ENCODE measurements around the gene GARS1. TPM values are rescaled to one million over a fixed set of nuclear protein-coding genes. Genes with fewer than 3 reads are reported as not detected.

The GARS1 gene
- total RNA-seq, 1 donor from 2014 or later: 517 TPM

GRCh38 chr7:30552330-30552729 lies 42.3 kb upstream of the GARS1 start:
- H4K20me1 ChIP-seq (ENCODE audit: insufficient read depth, low read length): no peaks in the 10 kb centered on the region
- no peak for TF ChIP-seq EZH2 (IDR thresholded peaks at IDR 0.05; ENCODE audit: insufficient read depth, low read length)
- no peak for TF ChIP-seq CTCF (IDR thresholded peaks at IDR 0.05; ENCODE audit: insufficient read depth, low read depth, low read length)
- no peak overlapping the region for H3K4me3 ChIP-seq (ENCODE audit: insufficient read depth, low read depth, low read length)
- H3K36me3 Mint-ChIP-seq (ENCODE audit: low read depth, unreplicated experiment): peaks cover 20% of the 10 kb centered on the region
- no peak for DNase-seq (ENCODE audit: low read depth)
- H3K4me1 ChIP-seq (ENCODE audit: insufficient read depth, low read length): peaks cover 12% of the 10 kb centered on the region
- H3K4me2 ChIP-seq (ENCODE audit: low read length): no peak overlapping the region
- H3K27ac Mint-ChIP-seq (ENCODE audit: unreplicated experiment): no peak overlapping the region
- no peaks in the 10 kb centered on the region for H3K9me3 ChIP-seq (ENCODE audit: insufficient read depth, low read depth, low read length)
- H3K4me3 Mint-ChIP-seq (ENCODE audit: unreplicated experiment): no peak overlapping the region
- H3K36me3 ChIP-seq (ENCODE audit: insufficient read depth, low read length): no peaks in the 10 kb centered on the region
- H3K9ac ChIP-seq (ENCODE audit: low read length): no peak overlapping the region
- H3K27me3 Mint-ChIP-seq (ENCODE audit: low read depth, unreplicated experiment): no peaks in the 10 kb centered on the region
- H3K9me3 Mint-ChIP-seq (ENCODE audit: unreplicated experiment): no peaks in the 10 kb centered on the region
- no peak for FAIRE-seq
- no peaks in the 10 kb centered on the region for H3K79me2 ChIP-seq (ENCODE audit: insufficient read depth, low read length)
- no peaks in the 10 kb centered on the region for H3K27me3 ChIP-seq (ENCODE audit: insufficient read depth, low read length)
- no peak overlapping the region for H3K27ac ChIP-seq (ENCODE audit: low read depth, low read length)
- peaks cover 15% of the 10 kb centered on the region for H3K4me1 Mint-ChIP-seq (ENCODE audit: low read depth, unreplicated experiment)
- no peak overlapping the region for H2AFZ ChIP-seq (ENCODE audit: low read depth, low read length)

GRCh38 chr7:30553141-30553540 lies 41.5 kb upstream of the GARS1 start:
- Histone ChIP-seq H3K79me2 (ENCODE audit: insufficient read depth, low read length) (no peaks in the 10 kb centered on the region), H3K9ac (ENCODE audit: low read length) (no peak overlapping the region), H3K36me3 (ENCODE audit: insufficient read depth, low read length) (no peaks in the 10 kb centered on the region), H3K27me3 (ENCODE audit: insufficient read depth, low read length) (no peaks in the 10 kb centered on the region), H2AFZ (ENCODE audit: low read depth, low read length) (no peak overlapping the region), H3K9me3 (ENCODE audit: insufficient read depth, low read depth, low read length) (no peaks in the 10 kb centered on the region), H3K4me1 (ENCODE audit: insufficient read depth, low read length) (peaks cover 12% of the 10 kb centered on the region), H3K4me3 (ENCODE audit: insufficient read depth, low read depth, low read length) (no peak overlapping the region), H4K20me1 (ENCODE audit: insufficient read depth, low read length) (no peaks in the 10 kb centered on the region), H3K4me2 (ENCODE audit: low read length) (no peak overlapping the region), H3K27ac (ENCODE audit: low read depth, low read length) (no peak overlapping the region)
- Mint-ChIP-seq H3K4me1 (ENCODE audit: low read depth, unreplicated experiment) (peaks cover 15% of the 10 kb centered on the region), H3K9me3 (ENCODE audit: unreplicated experiment) (no peaks in the 10 kb centered on the region), H3K27ac (ENCODE audit: unreplicated experiment) (no peak overlapping the region), H3K36me3 (ENCODE audit: low read depth, unreplicated experiment) (peaks cover 20% of the 10 kb centered on the region), H3K4me3 (ENCODE audit: unreplicated experiment) (no peak overlapping the region), H3K27me3 (ENCODE audit: low read depth, unreplicated experiment) (no peaks in the 10 kb centered on the region)
- FAIRE-seq (no peak), DNase-seq (ENCODE audit: low read depth) (no peak)
- TF ChIP-seq CTCF (IDR thresholded peaks at IDR 0.05; ENCODE audit: insufficient read depth, low read depth, low read length): no peak
- no peak for TF ChIP-seq EZH2 (IDR thresholded peaks at IDR 0.05; ENCODE audit: insufficient read depth, low read length)

- H4K20me1 ChIP-seq (ENCODE audit: insufficient read depth, low read length): no peaks in the 10 kb centered on the region
- H3K9me3 ChIP-seq (ENCODE audit: insufficient read depth, low read depth, low read length): no peaks in the 10 kb centered on the region
- Mint-ChIP-seq H3K4me1 (ENCODE audit: low read depth, unreplicated experiment) (peaks cover 15% of the 10 kb centered on the region), H3K9me3 (ENCODE audit: unreplicated experiment) (no peaks in the 10 kb centered on the region), H3K4me3 (ENCODE audit: unreplicated experiment) (no peak overlapping the region), H3K27me3 (ENCODE audit: low read depth, unreplicated experiment) (no peaks in the 10 kb centered on the region), H3K36me3 (ENCODE audit: low read depth, unreplicated experiment) (peaks cover 20% of the 10 kb centered on the region), H3K27ac (ENCODE audit: unreplicated experiment) (no peak overlapping the region)
- no peak for FAIRE-seq
- H3K4me3 ChIP-seq (ENCODE audit: insufficient read depth, low read depth, low read length): no peak overlapping the region
- no peaks in the 10 kb centered on the region for H3K27me3 ChIP-seq (ENCODE audit: insufficient read depth, low read length)
- H3K4me1 ChIP-seq (ENCODE audit: insufficient read depth, low read length): peaks cover 12% of the 10 kb centered on the region
- no peak overlapping the region for H2AFZ ChIP-seq (ENCODE audit: low read depth, low read length)
- H3K36me3 ChIP-seq (ENCODE audit: insufficient read depth, low read length): no peaks in the 10 kb centered on the region
- H3K79me2 ChIP-seq (ENCODE audit: insufficient read depth, low read length): no peaks in the 10 kb centered on the region
- no peak overlapping the region for H3K4me2 ChIP-seq (ENCODE audit: low read length)
- TF ChIP-seq CTCF (IDR thresholded peaks at IDR 0.05; ENCODE audit: insufficient read depth, low read depth, low read length) (no peak), EZH2 (IDR thresholded peaks at IDR 0.05; ENCODE audit: insufficient read depth, low read length) (no peak)
- no peak overlapping the region for H3K9ac ChIP-seq (ENCODE audit: low read length)
- no peak overlapping the region for H3K27ac ChIP-seq (ENCODE audit: low read depth, low read length)
- no peak for DNase-seq (ENCODE audit: low read depth)
These were observed 41.1 kb upstream of the GARS1 start for GRCh38 chr7:30553546-30553945.
